A549 (cell line): Measurements from ENCODE around the gene RNPS1. TPM values are rescaled to one million over a fixed set of nuclear protein-coding genes. Genes with fewer than 3 reads are reported as not detected.

Source experiments
- ATAC-seq, 2 experiments: fragments of 200-7000 bp in 1 of 2; fragments of >200 bp in 1 of 2; cut with Nextera tagmentation in 1 of 2; cut with Tn5 transposase in 1 of 2; 3 replicates each; pipeline versions ENCODE4 v1.8.0 to v1.9.1; 2018 to 2020; ENCODE audit warnings: mild to moderate bottlenecking in 1 of 2, moderate library complexity in 1 of 2
- CTCF ChIA-PET: fragments of 300-600 bp; sonication (Branson Sonifier 250); formaldehyde crosslinking; extraction: SDS; loops from one replicate; lab custom pipeline; 2021; ENCODE audit warnings: antibody characterized with exemption, inconsistent platforms; lab: Yijun Ruan, JAX
- POLR2A ChIA-PET: fragments of 350-600 bp; formaldehyde crosslinking; extraction: SDS; loops from one replicate; lab custom pipeline; 2021; ENCODE audit warnings: antibody characterized with exemption, inconsistent platforms; lab: Yijun Ruan, JAX
- DNase-seq, 2 experiments: peaks; one replicate each; pipeline versions ENCODE4 v3.0.0 to v3.0.0-alpha.2; 2011 to 2016; ENCODE audit warnings: low read depth in 1 of 2, low spot score in 1 of 2
- FAIRE-seq: peaks from 2 replicates; lab custom pipeline; 2011; peaks lifted over from hg19 to GRCh38; lab: Jason Lieb, UNC
- H3K27ac ChIP-seq, 2 experiments: fragments of >200 bp; sonication (Bioruptor Twin); formaldehyde crosslinking; 3 replicates each; pipeline ENCODE4 v1.5.1; 2016 to 2017
- H3K4me1 ChIP-seq: fragments of >200 bp; sonication (Bioruptor Twin); formaldehyde crosslinking; 3 replicates; pipeline ENCODE4 v1.6.1; 2016
- H3K4me2 ChIP-seq: fragments of >200 bp; sonication (Bioruptor Twin); formaldehyde crosslinking; 3 replicates; pipeline ENCODE4 v1.6.1; 2016
- H3K4me3 ChIP-seq: fragments of >200 bp; sonication (Bioruptor Twin); formaldehyde crosslinking; 3 replicates; pipeline ENCODE4 v1.5.1; 2016
- H3K9me3 ChIP-seq: fragments of >200 bp; sonication (Bioruptor Twin); formaldehyde crosslinking; 3 replicates; pipeline ENCODE4 v1.6.1; 2016
- ATOH8 ChIP-seq: fragments of 250-450 bp; sonication (Bioruptor Pico); IDR thresholded peaks from 2 replicates; pipeline ENCODE4 v1.5.0; 2020; ENCODE audit warnings: low read depth, mild to moderate bottlenecking, moderate library complexity
- CBX2 ChIP-seq: fragments of 200-600 bp; sonication (generic); IDR thresholded peaks from 2 replicates; pipeline ENCODE4 v1.6.1; 2016; ENCODE audit warnings: low read depth, mild to moderate bottlenecking, borderline replicate concordance
- CHD4 ChIP-seq: fragments of 200-600 bp; sonication (generic); IDR thresholded peaks from 2 replicates; pipeline ENCODE4 v1.6.1; 2016; ENCODE audit warnings: antibody characterized with exemption, mild to moderate bottlenecking, borderline replicate concordance
- CTCF ChIP-seq: fragments of >200 bp; sonication (Bioruptor Twin); formaldehyde crosslinking; IDR thresholded peaks from 3 replicates; pipeline ENCODE4 v1.5.1; 2016
- EP300 ChIP-seq, 2 experiments: fragments of >200 bp; sonication (Bioruptor Twin); formaldehyde crosslinking; IDR thresholded peaks; 2 replicates in 1 of 2; 3 replicates in 1 of 2; pipeline ENCODE4 v1.6.1; 2016 to 2017
- FOSB ChIP-seq: fragments of 250-450 bp; sonication (Bioruptor Pico); IDR thresholded peaks from 2 replicates; pipeline ENCODE4 v1.5.0; 2020; ENCODE audit warnings: mild to moderate bottlenecking, moderate library complexity
- GATA3 ChIP-seq: IDR thresholded peaks from 2 replicates; pipeline ENCODE4 v1.6.1; 2012; ENCODE audit warnings: borderline replicate concordance
- HES2 ChIP-seq: fragments of >200 bp; sonication (Bioruptor Twin); formaldehyde crosslinking; IDR thresholded peaks from 2 replicates; pipeline ENCODE4 v1.6.1; 2016
- HMGXB4 ChIP-seq: fragments of 250-450 bp; sonication (Bioruptor Pico); IDR thresholded peaks from 2 replicates; pipeline ENCODE4 v1.5.0; 2021; ENCODE audit warnings: mild to moderate bottlenecking, moderate library complexity, borderline replicate concordance
- JUNB ChIP-seq: fragments of >200 bp; sonication (Bioruptor Twin); formaldehyde crosslinking; IDR thresholded peaks from 2 replicates; pipeline ENCODE4 v1.6.1; 2016
- MAX ChIP-seq: IDR thresholded peaks from 2 replicates; pipeline ENCODE4 v1.6.1; 2012
- MAZ ChIP-seq: fragments of 150-350 bp; IDR thresholded peaks from 2 replicates; pipeline ENCODE4 v1.6.1; 2014; ENCODE audit warnings: antibody characterized with exemption, low read depth, low read length, borderline replicate concordance
- PHF8 ChIP-seq: fragments of 200-600 bp; sonication (generic); IDR thresholded peaks from 2 replicates; pipeline ENCODE4 v1.6.1; 2016; ENCODE audit warnings: low read depth, mild to moderate bottlenecking, antibody characterized with exemption, moderate library complexity, borderline replicate concordance
- POLR2A ChIP-seq: IDR thresholded peaks from 2 replicates; pipeline ENCODE4 v1.6.1; 2012; ENCODE audit warnings: mild to moderate bottlenecking, low read length
- POLR2AphosphoS2 ChIP-seq: conservative IDR thresholded peaks from 2 replicates; pipeline ENCODE4 v1.6.1; 2012; ENCODE audit warnings: low read length, improper control_type of control experiment, inconsistent platforms
- REST ChIP-seq: fragments of 200-600 bp; sonication (generic); IDR thresholded peaks from 2 replicates; pipeline ENCODE4 v1.6.1; 2016; ENCODE audit warnings: antibody characterized with exemption, mild to moderate bottlenecking, moderate library complexity
- RFX5 ChIP-seq: fragments of 450-650 bp; IDR thresholded peaks from 2 replicates; pipeline ENCODE4 v1.7.1; 2014; ENCODE audit warnings: antibody characterized with exemption, mild to moderate bottlenecking, moderate library complexity
- TFCP2L1 ChIP-seq: fragments of 250-450 bp; sonication (Bioruptor Pico); IDR thresholded peaks from 2 replicates; pipeline ENCODE4 v1.5.0; 2021; ENCODE audit warnings: mild to moderate bottlenecking
- ZSCAN20 ChIP-seq: fragments of 250-450 bp; sonication (Bioruptor Pico); IDR thresholded peaks from 2 replicates; pipeline ENCODE4 v1.8.0; 2022; ENCODE audit warnings: mild to moderate bottlenecking, moderate library complexity
- WGBS: methylation state at CpG from one replicate; pipeline ENCODE4 v1.1.6; 2017; ENCODE audit errors: missing lambda C conversion rate; 5-methylcytosine and 5-hydroxymethylcytosine counted together
- polyA plus RNA-seq, 4 experiments: library from polyadenylated mRNA; depleted of rRNA in 3 of 4; stranded (reverse); fragments of >200 nt; fragmentation: RNase III in 1 of 4; extraction: RNeasy Plus Mini Kit Qiagen cat#74134 plus additional on column Dnase treatment in 1 of 4; gene quantifications; 2 replicates in 3 of 4; 3 replicates in 1 of 4; pipeline ENCODE4 v1.2.3, GENCODE V29; 2011 to 2017

Gene RNPS1
- polyA plus RNA-seq, 2 of the 4 experiments (the other 2 are of a cell fraction) = 183 to 200 TPM

GRCh38 chr16:2214719-2214968 is 53.3 kb downstream of the RNPS1 start, which contains the start of gene PGP (continued):
- TF ChIP-seq HES2 (no peak), JUNB (no peak), RFX5 (no peak), FOSB (CRISPR knock-in tag) (no peak), POLR2AphosphoS2 (no peak), ZSCAN20 (CRISPR knock-in tag) (peak; percentile 94), CTCF (no peak), MAX (no peak), MAZ (0 out of 2 replicates have a peak, but pooled peaks have one; percentile 34), HMGXB4 (CRISPR knock-in tag) (0 out of 2 replicates have a peak, but pooled peaks have one; percentile 56), POLR2A (peak; percentile 86; the same call in 1 of the 2 replicates), ATOH8 (CRISPR knock-in tag) (peak; percentile 100), REST (no peak), TFCP2L1 (CRISPR knock-in tag) (no peak; the same call in 1 of the 2 replicates), GATA3 (no peak), EP300 (IDR thresholded peaks at IDR 0.05) (no peak)

- DNase-seq = no peak
- Histone ChIP-seq H3K4me3 (peak overlapping the region; percentile 98), H3K27ac (peak overlapping the region; percentile 89 to 95), H3K4me1 (peaks cover 30% of the 10 kb centered on the region), H3K9me3 (no peaks in the 10 kb centered on the region), H3K4me2 (peak overlapping the region; percentile 100)
- ChIA-PET POLR2A (interaction anchor here (1.0 to 3.1 kb wide), 9 partner anchors 8 to 468 kb away, joined by 3 to 31 read pairs (median 5); partner anchors contain the start of genes ECI1, KCTD5, MLST8 and TRAF7), CTCF (interaction anchor here (1.0 kb wide), 2 partner anchors 8 to 11 kb away, joined by 3 read pairs; partner anchors contain the start of gene MLST8)
- peak; percentile 54; the same call in 1 of the 2 replicates for TF ChIP-seq PHF8
- TF ChIP-seq CHD4 = no peak
- TF ChIP-seq CBX2 = no peak
- peak in 1 of 2 experiments; percentile 28; a peak in 3 of 6 replicates for ATAC-seq
- no peak for FAIRE-seq
- 0% methylated on average over 18 of the region's 98 CpGs for WGBS
Measured at GRCh38 chr16:2213817-2214718, 53.9 kb downstream of the RNPS1 start.
